Measurements from ENCODE around the gene RALGAPA2.

GRCh38 chr20:20407891-20408805 is 304.3 kb downstream of the RALGAPA2 start:
- TF ChIP-seq POLR2A (IDR thresholded peaks at IDR 0.05; ENCODE audit: low read length) (no peak), GATA1 (IDR thresholded peaks at IDR 0.05; ENCODE audit: low read depth, low read length) (no peak)
